Measurements from ENCODE around the gene C4orf33. TPM values are rescaled to one million over a fixed set of nuclear protein-coding genes. Genes with fewer than 3 reads are reported as not detected.
"Not testable (repeated sequence)": the region's sequence is repeated elsewhere in the genome, so short reads cannot be mapped to it uniquely, and the experiment has no call there.

Gene C4orf33
- polyA plus RNA-seq, 3 donors = 4.6 to 12.1 (median 5.9) TPM

DNA sequence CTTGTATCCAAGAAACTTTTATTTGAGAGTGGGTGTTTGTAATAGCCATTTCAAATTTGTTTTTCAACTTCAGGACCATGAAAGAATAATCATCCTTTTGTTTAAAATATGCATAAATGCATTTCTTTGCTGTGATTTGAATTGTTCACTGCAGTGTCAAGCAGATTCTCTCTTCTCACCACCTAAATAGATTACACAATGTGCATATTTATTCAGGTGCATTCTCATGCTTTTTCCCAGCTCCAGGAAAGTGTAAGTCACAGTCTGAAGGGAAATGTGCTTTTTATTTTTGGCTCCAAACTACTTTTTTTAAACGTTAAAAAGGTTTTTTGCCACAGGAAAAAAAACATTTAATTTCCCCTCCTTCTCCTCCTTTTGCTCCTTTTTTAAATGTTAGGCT is 17.5 kb downstream of the C4orf33 start:
- 14 to 42% (median 38%) methylated on average over 1 of the region's 1 CpG for WGBS, 3 donors
- H3K27ac ChIP-seq (ENCODE audit: low read depth, low read length) = no peak overlapping the region

DNA sequence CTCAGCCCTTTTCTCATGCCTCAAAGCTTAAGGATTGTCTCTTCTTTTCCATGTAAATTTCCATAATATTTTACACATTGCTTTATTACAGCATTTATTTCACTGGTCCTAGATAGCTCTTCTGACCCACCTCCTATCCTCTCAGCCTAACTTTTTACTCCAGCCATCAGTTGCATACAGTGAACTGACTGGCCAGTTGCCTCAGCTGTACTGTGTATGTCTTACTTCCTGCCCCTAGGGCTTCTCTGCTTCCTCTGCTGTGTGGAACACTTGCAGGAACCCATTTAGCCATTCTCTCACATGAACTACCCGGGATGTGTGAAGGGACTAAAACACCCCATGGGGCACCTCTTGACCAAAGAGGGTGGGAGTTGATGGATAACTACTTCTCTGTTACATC is 18.0 kb downstream of the C4orf33 start:
- no peak overlapping the region for H3K27ac ChIP-seq (ENCODE audit: low read depth, low read length)
- 77 to 89% (median 86%) methylated on average over 1 of the region's 1 CpG for WGBS, 3 donors

DNA sequence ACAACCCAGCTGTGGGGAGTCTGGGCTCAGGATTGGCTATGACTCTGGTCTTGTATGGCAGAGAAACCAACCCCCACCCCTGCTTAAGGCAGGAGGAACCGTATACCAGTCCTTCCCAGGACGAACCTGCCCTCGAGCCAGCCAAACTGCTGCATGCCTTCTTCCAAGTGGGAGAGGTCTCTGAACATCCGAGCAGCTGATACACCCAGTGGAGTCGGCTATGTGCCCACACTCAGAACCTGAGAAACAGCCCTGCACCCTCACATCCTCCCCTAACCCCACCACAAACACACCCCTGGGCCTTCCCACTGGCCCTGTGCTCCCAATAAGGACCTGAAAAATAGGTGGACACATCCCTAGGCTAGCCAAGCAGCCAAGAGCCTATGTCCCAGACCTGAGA is 21.8 kb downstream of the C4orf33 start:
- WGBS, 3 donors = 91 to 97% (median 93%) methylated on average over 5 of the region's 5 CpGs
- no peak overlapping the region for H3K27ac ChIP-seq (ENCODE audit: low read depth, low read length)

GRCh38 chr4:129126614-129127013 is 30.7 kb downstream of the C4orf33 start:
- WGBS, 3 donors = 90 to 97% (median 91%) methylated on average over 5 of the region's 5 CpGs
- H3K27ac ChIP-seq (ENCODE audit: low read depth, low read length) = not testable (repeated sequence)

DNA sequence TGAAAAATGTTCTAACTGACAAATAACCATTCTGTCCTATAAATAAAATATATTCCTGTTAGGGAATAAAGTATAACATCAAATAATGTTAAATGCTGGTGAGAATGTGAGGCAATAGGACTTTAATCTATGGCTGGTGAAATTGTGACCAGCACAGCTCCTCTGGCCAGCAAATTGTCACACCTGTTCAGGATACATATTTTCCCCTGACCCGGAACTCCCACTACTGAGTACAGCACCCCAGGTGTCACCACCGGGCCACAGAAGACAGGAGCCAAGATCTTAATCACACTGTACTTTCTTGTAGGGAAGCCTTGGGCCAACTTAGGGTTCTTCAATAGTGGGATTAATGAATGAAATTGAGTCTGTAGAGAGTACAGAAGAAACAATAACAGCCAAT is 33.2 kb downstream of the C4orf33 start:
- no peak overlapping the region for H3K27ac ChIP-seq (ENCODE audit: low read depth, low read length)
- 35 to 88% (median 75%) methylated on average over 2 of the region's 2 CpGs for WGBS, 3 donors

DNA sequence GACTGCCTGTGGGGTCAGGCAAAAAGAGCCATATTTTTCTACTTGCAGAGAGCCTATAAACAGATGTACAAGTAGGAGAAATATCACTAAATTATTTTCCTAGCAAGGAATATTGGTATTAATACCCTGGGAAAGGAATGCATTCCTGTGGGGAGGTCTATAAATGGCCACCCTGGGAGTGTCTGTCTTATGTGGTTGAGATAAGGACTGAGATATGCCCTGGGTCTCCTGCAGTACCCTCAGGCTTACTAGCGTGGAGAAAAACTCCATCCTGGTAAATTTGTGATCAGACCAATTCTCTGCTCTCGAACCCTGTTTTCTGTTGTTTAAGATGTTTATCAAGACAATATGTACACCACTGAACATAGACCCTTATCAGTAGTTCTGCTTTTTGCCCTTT is 35.4 kb downstream of the C4orf33 start:
- 75 to 100% (median 93%) methylated on average over 2 of the region's 2 CpGs for WGBS, 3 donors
- no peak overlapping the region for H3K27ac ChIP-seq (ENCODE audit: low read depth, low read length)

GRCh38 chr4:129136433-129136832 is 40.5 kb downstream of the C4orf33 start:
- no peak overlapping the region for H3K27ac ChIP-seq (ENCODE audit: low read depth, low read length)
- WGBS, 3 donors = 84 to 93% (median 87%) methylated on average over 8 of the region's 8 CpGs

DNA sequence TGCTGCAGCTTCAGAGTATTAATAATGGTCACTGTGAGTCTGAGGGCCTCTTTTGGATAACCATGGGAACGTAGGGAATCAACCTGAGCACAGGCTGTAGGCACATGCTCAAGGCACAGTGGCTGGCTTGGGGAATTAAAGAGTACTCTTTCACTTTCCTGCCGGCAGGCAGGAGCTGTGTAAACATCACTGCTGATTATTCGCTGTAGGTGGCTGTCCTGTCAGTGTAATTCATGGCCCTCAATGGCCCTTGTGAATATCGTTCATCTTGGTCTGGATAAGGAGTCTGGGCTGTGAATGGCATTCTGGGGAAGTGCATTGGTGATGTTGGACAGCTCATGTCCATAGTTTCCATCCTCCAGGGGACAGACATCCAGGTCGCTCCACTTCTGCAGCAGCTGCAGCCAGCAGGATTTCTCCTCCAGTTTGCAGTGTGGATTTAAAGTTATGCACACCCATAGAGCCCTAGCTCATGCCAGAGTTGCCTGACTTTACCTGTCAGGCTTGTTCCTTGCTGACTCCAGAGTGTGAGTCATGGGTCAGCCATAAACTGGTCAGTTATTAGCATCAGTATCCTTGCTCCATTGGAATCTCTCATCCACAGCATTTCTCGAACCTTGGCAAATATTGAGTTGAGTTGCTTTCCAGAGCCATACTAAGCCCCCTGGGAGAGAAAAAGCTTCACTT is 43.0 kb downstream of the C4orf33 start:
- WGBS, 3 donors = 31 to 64% (median 61%) methylated on average over 6 of the region's 6 CpGs
- no peak overlapping the region for H3K27ac ChIP-seq (ENCODE audit: low read depth, low read length)

- H3K27ac ChIP-seq (ENCODE audit: low read depth, low read length) = no peak overlapping the region
- 47 to 58% (median 53%) methylated on average over 2 of the region's 2 CpGs for WGBS, 3 donors
Observed at GRCh38 chr4:129140521-129140920, 44.6 kb downstream of the C4orf33 start.

DNA sequence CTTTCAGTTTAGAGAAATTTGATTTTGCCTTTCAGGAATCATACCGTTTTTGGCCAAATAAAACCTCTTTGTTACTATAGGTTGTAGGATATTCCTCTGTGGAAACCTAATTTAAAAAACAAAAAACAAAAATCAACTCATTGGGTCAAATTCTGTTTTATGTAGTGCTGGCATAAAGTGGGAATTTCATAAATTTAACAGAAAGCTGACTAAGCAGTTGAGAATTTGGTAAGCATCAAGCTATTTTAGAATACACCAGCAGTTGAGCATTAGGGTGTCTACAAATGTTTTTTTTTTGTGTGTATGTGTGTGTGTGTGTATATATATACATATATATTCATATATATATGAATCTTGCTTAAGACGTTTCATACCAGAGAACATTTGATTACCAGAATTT is 47.4 kb downstream of the C4orf33 start:
- 36 to 41% (median 40%) methylated on average over 2 of the region's 2 CpGs for WGBS, 3 donors
- no peak overlapping the region for H3K27ac ChIP-seq (ENCODE audit: low read depth, low read length)

- no peak overlapping the region for H3K27ac ChIP-seq (ENCODE audit: low read depth, low read length)
- 59 to 74% (median 68%) methylated on average over 10 of the region's 10 CpGs for WGBS, 3 donors
Observed at GRCh38 chr4:129144755-129145206, 48.8 kb downstream of the C4orf33 start.

DNA sequence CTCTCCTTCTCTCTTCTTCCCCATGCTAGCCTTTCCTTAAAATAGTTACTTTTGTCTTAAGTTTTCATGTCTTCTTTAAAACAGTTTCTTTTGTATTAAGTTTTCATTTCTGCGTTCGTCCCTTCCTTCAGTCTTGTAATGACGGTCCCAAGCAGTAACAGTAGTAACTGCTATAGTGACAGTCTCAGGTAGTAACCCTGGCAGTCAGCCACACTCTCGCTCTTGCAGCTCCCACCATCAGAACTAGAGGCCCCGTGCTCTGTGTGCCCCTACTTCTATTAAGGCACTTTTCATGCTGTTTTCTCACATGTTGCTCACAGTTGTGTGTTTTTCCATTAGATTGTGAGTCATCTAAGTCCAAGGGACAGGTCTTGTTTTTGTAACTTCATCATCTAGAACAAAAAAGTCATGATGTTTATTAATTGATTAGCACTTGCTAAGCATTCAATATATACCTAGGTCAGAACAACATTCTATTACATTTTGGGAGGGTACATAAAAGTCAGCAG is 49.3 kb downstream of the C4orf33 start:
- H3K27ac ChIP-seq (ENCODE audit: low read depth, low read length) = no peak overlapping the region
- WGBS, 3 donors = 86 to 92% (median 91%) methylated on average over 5 of the region's 5 CpGs

- no peak overlapping the region for H3K27ac ChIP-seq (ENCODE audit: low read depth, low read length)
- WGBS, 3 donors = 91 to 94% (median 93%) methylated on average over 2 of the region's 2 CpGs
Observed at GRCh38 chr4:129146639-129147038, 50.7 kb downstream of the C4orf33 start.

DNA sequence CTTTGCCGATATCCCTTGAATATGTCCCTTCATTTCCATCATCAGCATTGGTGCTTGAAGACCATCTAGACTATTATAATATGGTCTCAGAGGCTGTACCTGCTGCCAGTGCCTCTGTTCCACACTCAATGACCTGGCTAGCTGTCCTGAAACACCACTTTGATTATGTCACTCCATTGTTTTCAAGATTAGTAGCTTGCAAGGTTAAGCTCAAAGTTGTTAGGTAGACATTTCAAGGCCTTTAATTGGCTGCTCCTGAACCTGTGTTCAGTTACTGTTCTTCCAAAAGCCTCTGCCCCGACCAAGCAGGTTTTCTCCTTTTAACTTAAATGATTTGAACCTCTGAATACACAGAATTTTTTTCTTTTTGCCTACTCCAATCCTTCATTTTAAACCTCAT is 52.9 kb downstream of the C4orf33 start:
- 66 to 90% (median 90%) methylated on average over 2 of the region's 2 CpGs for WGBS, 3 donors
- H3K27ac ChIP-seq (ENCODE audit: low read depth, low read length) = no peak overlapping the region

- H3K27ac ChIP-seq (ENCODE audit: low read depth, low read length) = no peak overlapping the region
- WGBS, 3 donors = 51 to 74% (median 56%) methylated on average over 1 of the region's 1 CpG
Observed at GRCh38 chr4:129149906-129150305, 54.0 kb downstream of the C4orf33 start.

GRCh38 chr4:129152350-129152749 is 56.4 kb downstream of the C4orf33 start:
- WGBS, 3 donors = 60 to 72% (median 69%) methylated on average over 2 of the region's 2 CpGs
- no peak overlapping the region for H3K27ac ChIP-seq (ENCODE audit: low read depth, low read length)

DNA sequence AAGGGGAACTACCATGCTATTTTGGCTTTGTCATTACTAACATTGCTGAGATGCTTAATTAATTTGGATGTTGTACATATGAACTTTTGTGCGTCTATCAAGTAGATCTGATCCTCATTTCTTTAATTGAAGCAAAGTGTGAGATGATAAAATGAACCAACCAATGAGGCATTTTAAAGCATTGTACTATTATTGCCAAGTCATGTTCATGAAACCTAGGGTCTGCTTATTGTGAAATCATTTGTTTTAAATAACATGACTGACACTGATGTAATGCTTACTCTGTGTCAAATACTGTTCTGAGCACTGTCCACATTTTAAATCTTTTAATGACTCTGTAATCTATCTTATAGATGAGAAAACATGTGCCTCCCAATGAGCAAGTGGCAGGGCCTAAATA is 57.7 kb downstream of the C4orf33 start:
- WGBS, 3 donors = 32 to 96% (median 54%) methylated on average over 1 of the region's 1 CpG
- H3K27ac ChIP-seq (ENCODE audit: low read depth, low read length) = no peak overlapping the region

- H3K27ac ChIP-seq (ENCODE audit: low read depth, low read length) = no peak overlapping the region
Observed at GRCh38 chr4:129162450-129162849, 66.5 kb downstream of the C4orf33 start.

GRCh38 chr4:129163427-129163826 is 67.5 kb downstream of the C4orf33 start:
- 70 to 75% (median 74%) methylated on average over 3 of the region's 3 CpGs for WGBS, 3 donors
- no peak overlapping the region for H3K27ac ChIP-seq (ENCODE audit: low read depth, low read length)

DNA sequence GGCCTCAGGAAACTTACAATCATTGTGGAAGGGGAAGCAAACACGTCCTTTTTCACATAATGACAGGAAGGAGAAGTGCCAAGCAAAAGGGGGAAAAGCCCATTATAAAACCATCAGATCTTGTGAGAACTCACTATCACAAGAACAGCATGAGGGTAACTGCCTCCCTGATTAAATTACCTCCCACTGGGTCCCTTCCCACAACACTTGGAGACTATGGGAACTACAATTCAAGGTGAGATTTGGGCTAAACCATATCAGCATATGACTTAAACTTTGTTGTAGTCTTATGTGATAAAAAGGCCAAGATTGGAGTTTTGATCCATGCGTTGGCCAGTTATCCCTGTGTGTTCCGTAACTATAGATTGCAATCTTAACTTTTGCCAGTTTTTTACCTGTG is 68.3 kb downstream of the C4orf33 start:
- no peak overlapping the region for H3K27ac ChIP-seq (ENCODE audit: low read depth, low read length)
- WGBS, 3 donors = 64 to 86% (median 71%) methylated on average over 3 of the region's 3 CpGs
